Activated CD4-positive, alpha-beta T cell treated with anti-CD3 and anti-CD28 coated beads, Interleukin-10, Interleukin-2, amounts not matched to agents 100 ng/mL and 50 ng/mL, durations not matched to agents 16 hours and 8 hours (primary cell): ENCODE results near the gene ATF4.
"Not testable (repeated sequence)": the region's sequence is repeated elsewhere in the genome, so short reads cannot be mapped to it uniquely, and the experiment has no call there.

Experiments
- DNase-seq: peaks from one replicate; pipeline ENCODE4 v3.0.0-alpha.2; 2020

ATF4 gene

GRCh38 chr22:39514373-39514973 lies 5.9 kb upstream of the ATF4 start:
- peak; percentile 36 for DNase-seq

GRCh38 chr22:39515266-39516050 lies 4.9 kb upstream of the ATF4 start:
- no peak for DNase-seq

- no peak for DNase-seq
Measured at GRCh38 chr22:39517470-39517869, 2.9 kb upstream of the ATF4 start.

GRCh38 chr22:39518144-39518786 lies 2.1 kb upstream of the ATF4 start:
- DNase-seq, result no peak

GRCh38 chr22:39518996-39519680 lies 1.2 kb upstream of the ATF4 start:
- DNase-seq, result peak; percentile 42

GRCh38 chr22:39519681-39520225 lies 609 bp upstream of the ATF4 start:
- DNase-seq, result peak; percentile 99

- DNase-seq, result not testable (repeated sequence)
Measured at GRCh38 chr22:39521106-39521885, 934 bp downstream of the ATF4 start.

- DNase-seq, result not testable (repeated sequence)
Measured at GRCh38 chr22:39522091-39522490, 1.7 kb downstream of the ATF4 start.

- DNase-seq, result peak; percentile 41
Measured at GRCh38 chr22:39522567-39523300, 2.4 kb downstream of the ATF4 start.

GRCh38 chr22:39524089-39524752 lies 3.9 kb downstream of the ATF4 start:
- DNase-seq, result no peak

- DNase-seq, result no peak
Measured at GRCh38 chr22:39524753-39525657, 4.6 kb downstream of the ATF4 start.

- peak; percentile 30 for DNase-seq
Measured at GRCh38 chr22:39525658-39525975, 5.3 kb downstream of the ATF4 start.

GRCh38 chr22:39526736-39527171 lies 6.4 kb downstream of the ATF4 start:
- DNase-seq, result peak; percentile 56

GRCh38 chr22:39527481-39527961 lies 7.2 kb downstream of the ATF4 start:
- no peak for DNase-seq

- DNase-seq, result no peak
Measured at GRCh38 chr22:39528080-39528661, 7.8 kb downstream of the ATF4 start.

GRCh38 chr22:39528681-39529486 lies 8.5 kb downstream of the ATF4 start:
- DNase-seq, result peak; percentile 94

GRCh38 chr22:39529487-39529851 lies 9.1 kb downstream of the ATF4 start:
- no peak for DNase-seq

- DNase-seq, result no peak
Measured at GRCh38 chr22:39530116-39530515, 9.8 kb downstream of the ATF4 start.
